Measurements from ENCODE around the gene JARID2.

DNA sequence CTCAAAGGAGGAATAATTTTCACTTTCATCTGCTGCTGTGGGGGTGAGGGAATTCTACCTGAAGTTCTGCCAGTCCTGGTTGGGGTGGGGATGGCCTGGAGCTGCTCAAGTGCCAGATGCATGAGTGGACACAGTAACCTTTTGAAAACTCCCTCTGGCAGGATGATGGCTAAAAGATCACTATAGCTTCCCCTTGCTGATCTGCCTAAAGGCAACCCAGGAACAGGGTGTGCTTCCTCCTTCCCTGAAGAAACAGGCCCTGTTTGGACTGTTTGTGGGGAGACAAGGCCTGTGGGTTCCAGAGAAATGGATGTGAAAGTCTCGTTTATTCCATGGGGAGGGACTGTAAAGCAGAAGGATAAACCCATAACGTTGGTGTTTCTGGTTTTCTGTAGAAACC lies 240.1 kb downstream of the JARID2 start:
- TF ChIP-seq SIN3A (IDR thresholded peaks at IDR 0.05; ENCODE audit: borderline replicate concordance, insufficient read depth, low read length), result no peak
- TF ChIP-seq, protein P1, sequence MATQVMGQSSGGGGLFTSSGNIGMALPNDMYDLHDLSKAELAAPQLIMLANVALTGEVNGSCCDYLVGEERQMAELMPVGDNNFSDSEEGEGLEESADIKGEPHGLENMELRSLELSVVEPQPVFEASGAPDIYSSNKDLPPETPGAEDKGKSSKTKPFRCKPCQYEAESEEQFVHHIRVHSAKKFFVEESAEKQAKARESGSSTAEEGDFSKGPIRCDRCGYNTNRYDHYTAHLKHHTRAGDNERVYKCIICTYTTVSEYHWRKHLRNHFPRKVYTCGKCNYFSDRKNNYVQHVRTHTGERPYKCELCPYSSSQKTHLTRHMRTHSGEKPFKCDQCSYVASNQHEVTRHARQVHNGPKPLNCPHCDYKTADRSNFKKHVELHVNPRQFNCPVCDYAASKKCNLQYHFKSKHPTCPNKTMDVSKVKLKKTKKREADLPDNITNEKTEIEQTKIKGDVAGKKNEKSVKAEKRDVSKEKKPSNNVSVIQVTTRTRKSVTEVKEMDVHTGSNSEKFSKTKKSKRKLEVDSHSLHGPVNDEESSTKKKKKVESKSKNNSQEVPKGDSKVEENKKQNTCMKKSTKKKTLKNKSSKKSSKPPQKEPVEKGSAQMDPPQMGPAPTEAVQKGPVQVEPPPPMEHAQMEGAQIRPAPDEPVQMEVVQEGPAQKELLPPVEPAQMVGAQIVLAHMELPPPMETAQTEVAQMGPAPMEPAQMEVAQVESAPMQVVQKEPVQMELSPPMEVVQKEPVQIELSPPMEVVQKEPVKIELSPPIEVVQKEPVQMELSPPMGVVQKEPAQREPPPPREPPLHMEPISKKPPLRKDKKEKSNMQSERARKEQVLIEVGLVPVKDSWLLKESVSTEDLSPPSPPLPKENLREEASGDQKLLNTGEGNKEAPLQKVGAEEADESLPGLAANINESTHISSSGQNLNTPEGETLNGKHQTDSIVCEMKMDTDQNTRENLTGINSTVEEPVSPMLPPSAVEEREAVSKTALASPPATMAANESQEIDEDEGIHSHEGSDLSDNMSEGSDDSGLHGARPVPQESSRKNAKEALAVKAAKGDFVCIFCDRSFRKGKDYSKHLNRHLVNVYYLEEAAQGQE (IDR thresholded peaks at IDR 0.05; ENCODE audit: insufficient read depth in 1 of 2, low read depth in 2 of 2, low read length in 2 of 2), result no peak
